ENCODE data around the gene ITPR2. TPM values are rescaled to one million over a fixed set of nuclear protein-coding genes. Genes with fewer than 3 reads are reported as not detected.

The ITPR2 gene
- total RNA-seq, 6 experiments from 2014 or later: 6.9 to 8.4 (median 7.6) TPM

GRCh38 chr12:26711072-26711471, 121.9 kb downstream of the ITPR2 start:
- H3K36me3 Mint-ChIP-seq (ENCODE audit: low read depth): peaks cover 10% of the 10 kb centered on the region; the same call in 1 of the 2 replicates
- no peaks in the 10 kb centered on the region for H3K9me3 Mint-ChIP-seq
- H3K4me1 Mint-ChIP-seq (ENCODE audit: low read depth): peaks cover 8% of the 10 kb centered on the region; the same call in 1 of the 2 replicates
- H3K4me3 Mint-ChIP-seq: no peak overlapping the region
- H3K27me3 Mint-ChIP-seq (ENCODE audit: insufficient read depth): no peaks in the 10 kb centered on the region
- DNase-seq: no peak
- no peak for TF ChIP-seq CTCF (IDR thresholded peaks at IDR 0.05)
- H3K27ac Mint-ChIP-seq: no peak overlapping the region

DNA sequence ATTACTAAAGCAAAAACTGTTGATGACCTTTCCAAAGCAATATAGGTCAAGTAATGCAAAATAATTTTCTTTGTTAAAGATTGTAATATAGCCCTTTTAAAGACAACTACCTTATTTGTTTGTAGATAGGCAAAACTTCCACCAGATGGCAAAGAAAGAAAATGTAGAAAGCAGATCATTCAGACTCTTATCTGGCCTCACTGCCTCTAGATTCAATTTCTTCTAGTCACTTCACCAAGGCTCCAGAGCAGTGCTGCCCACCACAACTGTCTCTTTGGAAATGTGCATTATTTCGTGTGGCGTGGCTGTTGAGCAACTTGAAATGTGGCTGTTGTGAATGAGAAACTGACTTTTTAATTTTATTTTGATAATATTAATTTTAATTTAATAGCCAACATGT, 127.1 kb downstream of the ITPR2 start:
- no peak overlapping the region for H3K4me3 Mint-ChIP-seq
- TF ChIP-seq CTCF (IDR thresholded peaks at IDR 0.05): peak; percentile 41; the same call in 1 of the 2 replicates
- 0 out of 2 replicates have a peak, but pooled peaks cover 6% of the 10 kb centered on the region for H3K36me3 Mint-ChIP-seq (ENCODE audit: low read depth)
- no peaks in the 10 kb centered on the region for H3K4me1 Mint-ChIP-seq (ENCODE audit: low read depth)
- H3K27ac Mint-ChIP-seq: no peak overlapping the region
- no peaks in the 10 kb centered on the region for H3K9me3 Mint-ChIP-seq
- no peak for DNase-seq
- H3K27me3 Mint-ChIP-seq (ENCODE audit: insufficient read depth): no peaks in the 10 kb centered on the region

DNA sequence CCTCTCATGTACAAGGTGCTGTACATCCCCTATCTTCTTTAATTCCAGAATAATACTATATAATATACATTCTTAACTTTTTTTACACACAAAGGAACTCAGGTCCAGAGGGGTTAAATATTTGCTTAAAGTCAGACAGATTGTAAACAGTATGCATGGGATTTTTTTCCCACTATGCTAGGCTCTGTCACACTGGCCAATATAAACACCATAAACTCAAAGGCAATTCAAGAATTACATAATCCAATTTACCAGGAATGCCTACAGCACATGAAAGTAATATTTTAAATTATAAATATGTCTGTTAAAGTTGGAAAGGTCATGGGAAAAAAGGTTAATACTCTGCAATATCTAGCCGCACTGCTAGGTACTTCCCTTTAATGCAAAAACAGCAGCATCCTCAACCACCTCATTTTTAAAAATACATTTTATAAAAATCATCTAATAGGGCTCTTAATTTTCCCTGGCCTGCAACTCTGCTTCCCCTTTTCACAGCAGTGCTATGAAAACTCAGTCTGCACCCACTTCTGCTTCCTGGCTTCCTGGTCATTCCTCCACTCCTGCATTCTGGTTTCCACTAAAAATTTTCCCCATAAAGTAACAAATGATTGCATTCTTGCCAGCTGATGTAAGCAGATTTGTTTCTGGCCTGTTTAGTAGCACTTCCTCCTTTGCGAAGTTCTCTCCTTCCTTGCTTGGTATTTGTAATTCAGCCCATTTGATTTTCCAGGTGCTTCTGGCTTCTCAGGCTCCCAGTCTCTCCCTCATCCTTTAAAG, 128.1 kb downstream of the ITPR2 start:
- Mint-ChIP-seq H3K36me3 (ENCODE audit: low read depth) (0 out of 2 replicates have a peak, but pooled peaks cover 6% of the 10 kb centered on the region), H3K27ac (no peak overlapping the region), H3K27me3 (ENCODE audit: insufficient read depth) (no peaks in the 10 kb centered on the region), H3K4me3 (no peak overlapping the region), H3K4me1 (ENCODE audit: low read depth) (no peaks in the 10 kb centered on the region), H3K9me3 (no peaks in the 10 kb centered on the region)
- TF ChIP-seq CTCF (IDR thresholded peaks at IDR 0.05): no peak
- peak; percentile 34 for DNase-seq

DNA sequence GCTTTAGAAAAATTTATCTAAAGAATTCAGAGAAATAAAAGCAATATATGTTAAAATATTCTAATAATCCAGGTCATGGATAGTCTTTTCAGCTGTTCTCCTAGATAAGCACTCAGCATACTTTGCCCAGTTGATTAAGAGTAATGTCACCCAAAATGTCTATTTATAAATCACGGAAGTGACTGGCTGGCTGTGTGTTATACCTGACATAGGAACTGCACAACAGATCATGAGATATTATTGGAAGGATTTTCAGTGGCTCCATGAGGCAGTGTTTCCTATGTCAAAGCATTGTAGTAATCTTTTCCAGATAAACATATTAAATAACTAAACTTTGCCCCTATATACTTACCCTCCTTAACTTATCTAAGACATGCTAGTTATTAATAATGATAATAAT, 128.8 kb downstream of the ITPR2 start:
- H3K4me1 Mint-ChIP-seq (ENCODE audit: low read depth): peaks cover 2% of the 10 kb centered on the region
- H3K9me3 Mint-ChIP-seq: no peaks in the 10 kb centered on the region
- H3K27me3 Mint-ChIP-seq (ENCODE audit: insufficient read depth): no peaks in the 10 kb centered on the region
- DNase-seq: no peak
- no peak overlapping the region for H3K4me3 Mint-ChIP-seq
- TF ChIP-seq CTCF (IDR thresholded peaks at IDR 0.05): no peak
- 0 out of 2 replicates have a peak, but pooled peaks cover 6% of the 10 kb centered on the region for H3K36me3 Mint-ChIP-seq (ENCODE audit: low read depth)
- no peak overlapping the region for H3K27ac Mint-ChIP-seq

DNA sequence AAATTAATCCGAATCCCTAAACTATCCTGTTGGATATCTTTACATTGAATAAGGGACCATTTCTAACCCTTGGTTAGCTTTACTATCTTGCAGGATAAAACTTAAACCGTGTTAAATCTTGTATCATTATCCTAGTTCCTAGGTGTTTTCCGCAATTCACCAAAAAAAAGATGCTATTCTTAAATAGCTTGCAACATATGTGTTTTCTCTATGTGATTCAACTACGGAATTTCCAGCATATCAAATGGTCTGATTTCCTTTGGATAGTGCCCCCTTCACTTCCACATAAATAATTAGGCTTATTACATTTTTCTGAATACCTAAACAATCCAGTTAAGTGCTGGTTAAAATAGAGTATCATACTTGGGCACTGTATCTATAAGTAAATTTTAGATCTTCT, 130.3 kb downstream of the ITPR2 start:
- H3K27ac Mint-ChIP-seq: no peak overlapping the region
- no peaks in the 10 kb centered on the region for H3K9me3 Mint-ChIP-seq
- no peaks in the 10 kb centered on the region for H3K27me3 Mint-ChIP-seq (ENCODE audit: insufficient read depth)
- no peak overlapping the region for H3K4me3 Mint-ChIP-seq
- H3K4me1 Mint-ChIP-seq (ENCODE audit: low read depth): peaks cover 7% of the 10 kb centered on the region
- peaks cover 6% of the 10 kb centered on the region; the same call in 1 of the 2 replicates for H3K36me3 Mint-ChIP-seq (ENCODE audit: low read depth)
- no peak for TF ChIP-seq CTCF (IDR thresholded peaks at IDR 0.05)
- DNase-seq: no peak

All from HFFc6 (cell line).